GM19023 (cell line): Measurements from ENCODE around the gene OR2A25.

Experiments
- ATAC-seq: cut with Tn5 transposase; IDR thresholded peaks from one replicate; pipeline ENCODE4 v1.9.1; 2021; ENCODE audit warnings: mild to moderate bottlenecking, moderate library complexity; ENCODE audit not compliant: unreplicated experiment

OR2A25 gene

DNA sequence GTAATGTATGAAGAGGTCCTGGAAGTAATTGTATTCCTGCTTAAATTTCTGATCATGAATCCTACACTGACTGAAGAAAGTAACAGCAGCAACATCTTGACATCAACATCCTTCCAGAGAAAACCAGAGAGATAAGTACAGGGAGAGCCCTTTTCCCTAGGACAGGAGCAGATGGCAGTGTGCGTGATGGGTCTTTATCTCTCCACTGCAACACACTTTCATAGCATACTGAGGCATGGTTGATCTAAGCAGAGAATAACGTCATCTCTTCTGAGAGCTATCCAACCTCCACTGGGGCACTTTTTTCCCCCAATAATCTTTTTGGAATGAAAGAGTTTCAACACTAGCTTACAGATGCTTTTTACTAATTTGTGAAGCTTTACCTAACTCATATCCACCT, 342 bp downstream of the OR2A25 start:
- ATAC-seq, result no peak

DNA sequence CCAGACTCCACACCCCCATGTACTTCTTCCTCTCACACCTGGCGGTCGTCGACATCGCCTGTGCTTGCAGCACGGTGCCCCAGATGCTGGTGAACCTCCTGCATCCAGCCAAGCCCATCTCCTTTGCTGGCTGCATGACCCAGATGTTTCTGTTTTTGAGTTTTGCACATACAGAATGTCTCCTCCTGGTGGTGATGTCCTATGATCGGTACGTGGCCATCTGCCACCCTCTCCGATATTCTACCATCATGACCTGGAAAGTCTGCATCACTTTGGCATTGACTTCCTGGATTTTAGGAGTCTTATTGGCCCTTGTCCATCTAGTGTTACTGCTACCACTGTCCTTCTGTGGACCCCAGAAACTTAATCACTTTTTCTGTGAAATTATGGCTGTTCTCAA, 4.8 kb downstream of the OR2A25 start:
- ATAC-seq, result no peak

GRCh38 chr7:144085978-144086377, 16.4 kb downstream of the OR2A25 start, which contains the start of gene OR2A12:
Gene OR2A12, plus strand, starts transcription at chr7:144086278. Its CDS starts 8,830 bp downstream, at chr7:144095108.
- ATAC-seq, result no peak

DNA sequence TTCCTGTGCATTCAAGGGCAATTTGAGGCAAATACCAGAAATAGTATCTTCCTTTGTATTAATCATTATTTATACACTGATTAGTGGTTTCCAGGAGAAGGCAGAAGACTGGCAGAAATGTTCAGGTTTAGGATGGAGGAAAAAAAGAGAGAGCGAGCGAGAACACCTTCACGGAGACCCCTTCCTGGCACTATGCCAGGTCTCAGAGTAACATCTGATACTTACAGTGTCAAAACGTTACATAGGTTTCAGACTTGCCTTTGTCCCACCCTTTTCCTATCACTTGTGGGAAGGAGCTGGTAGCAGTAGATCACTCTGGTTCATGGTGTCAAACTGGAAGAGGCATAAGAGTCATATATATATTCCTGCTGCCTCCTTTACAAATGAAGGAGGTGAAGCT, 17.1 kb downstream of the OR2A25 start:
- ATAC-seq, result no peak

- no peak for ATAC-seq
Measured at GRCh38 chr7:144087230-144087629, 17.6 kb downstream of the OR2A25 start.

GRCh38 chr7:144090667-144091066, 21.1 kb downstream of the OR2A25 start:
- ATAC-seq, result no peak

DNA sequence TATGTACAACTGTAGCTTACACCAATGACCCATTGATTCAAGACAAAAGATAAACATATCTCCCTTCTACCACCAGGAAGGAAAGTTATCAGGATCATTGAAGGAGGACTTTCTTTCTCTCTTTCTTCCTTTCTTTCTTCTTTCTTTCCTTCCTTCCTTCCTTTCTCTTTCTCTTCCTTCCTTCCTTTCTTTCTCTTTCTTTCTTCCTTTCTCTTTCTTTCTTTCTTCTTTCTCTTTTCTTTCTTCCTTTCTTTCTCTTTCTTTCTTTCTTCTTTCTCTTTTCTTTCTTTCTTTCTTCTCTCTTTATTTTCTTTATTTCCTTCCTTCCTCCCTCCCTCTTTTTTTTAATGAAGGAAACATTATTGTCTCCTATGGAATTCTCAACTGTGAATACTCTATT, 29.2 kb downstream of the OR2A25 start:
- ATAC-seq, result no peak

GRCh38 chr7:144100607-144101006, 31.0 kb downstream of the OR2A25 start:
- no peak for ATAC-seq

DNA sequence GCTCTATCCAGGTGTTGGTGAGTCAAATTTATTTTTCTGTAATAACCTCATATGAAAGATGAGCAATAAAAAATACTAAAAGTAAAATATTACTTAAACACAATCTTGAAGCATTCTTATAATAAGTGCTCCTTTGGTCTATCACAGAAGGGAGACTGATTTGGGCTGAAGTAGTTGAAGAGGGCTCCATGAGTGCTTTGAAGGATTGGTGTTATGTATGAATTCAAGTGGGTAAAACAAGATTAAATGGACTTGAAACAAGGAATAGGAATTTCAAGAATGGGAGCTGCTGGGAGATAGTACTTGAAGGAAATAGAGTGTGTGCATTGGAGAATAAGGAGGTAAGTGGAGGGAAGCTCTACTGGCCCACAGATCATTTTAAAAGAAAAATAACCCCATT, 32.4 kb downstream of the OR2A25 start:
- no peak for ATAC-seq

GRCh38 chr7:144105211-144105610, 35.6 kb downstream of the OR2A25 start:
- ATAC-seq, result no peak

DNA sequence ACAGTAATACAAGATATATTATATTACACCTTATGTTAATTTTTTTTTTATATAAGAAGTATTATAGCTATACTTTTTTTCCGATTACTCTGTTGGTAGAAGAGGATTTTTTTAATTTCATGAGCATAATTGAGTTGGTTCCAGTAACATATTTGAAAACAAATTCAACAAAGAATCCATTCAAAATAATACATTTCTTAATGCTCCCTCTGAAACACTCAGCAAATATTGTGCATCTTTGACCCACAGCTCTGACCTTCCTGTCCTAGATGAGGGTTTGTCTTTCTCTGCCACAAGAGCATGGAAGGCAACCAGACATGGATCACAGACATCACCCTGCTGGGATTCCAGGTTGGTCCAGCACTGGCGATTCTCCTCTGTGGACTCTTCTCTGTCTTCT, 39.7 kb downstream of the OR2A25 start, which contains the start of gene OR2A2:
OR2A2 (plus strand) TSS at position 301 of the 400 bp plus-strand sequence; CDS start at position 301, 0 bp downstream.
- no peak for ATAC-seq

DNA sequence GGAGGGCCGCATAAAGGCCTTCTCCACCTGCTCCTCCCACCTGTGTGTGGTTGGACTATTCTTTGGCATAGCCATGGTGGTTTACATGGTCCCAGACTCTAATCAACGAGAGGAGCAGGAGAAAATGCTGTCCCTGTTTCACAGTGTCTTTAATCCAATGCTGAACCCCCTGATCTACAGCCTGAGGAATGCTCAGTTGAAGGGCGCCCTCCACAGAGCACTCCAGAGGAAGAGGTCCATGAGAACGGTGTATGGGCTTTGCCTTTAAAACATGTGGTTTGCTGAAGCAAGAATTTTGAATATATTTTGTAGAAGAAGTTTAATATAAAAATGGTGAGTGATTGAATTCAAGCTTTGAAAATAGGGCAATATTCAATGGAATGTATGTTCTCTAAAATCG, 40.7 kb downstream of the OR2A25 start:
- ATAC-seq, result no peak

DNA sequence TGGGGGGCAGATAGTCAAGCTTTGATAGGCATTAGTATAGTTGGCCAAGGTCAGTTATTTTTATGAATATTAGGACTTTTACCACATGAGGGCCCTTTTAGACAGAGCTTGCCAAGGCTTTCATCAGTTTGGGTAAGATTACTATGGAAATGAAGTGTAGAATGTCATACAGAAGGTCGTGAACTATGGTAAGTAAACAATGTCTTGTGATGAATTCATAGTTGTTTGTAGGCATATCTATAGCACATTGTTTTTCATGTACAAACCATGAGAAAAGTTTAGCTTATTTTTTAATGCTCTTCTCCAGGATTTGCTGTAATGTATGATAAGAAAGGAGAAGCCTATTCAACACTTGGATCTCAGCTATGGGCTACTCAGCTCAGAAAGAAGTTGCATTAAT, 44.0 kb downstream of the OR2A25 start:
- no peak for ATAC-seq

GRCh38 chr7:144118341-144118740, 48.7 kb downstream of the OR2A25 start:
- no peak for ATAC-seq

DNA sequence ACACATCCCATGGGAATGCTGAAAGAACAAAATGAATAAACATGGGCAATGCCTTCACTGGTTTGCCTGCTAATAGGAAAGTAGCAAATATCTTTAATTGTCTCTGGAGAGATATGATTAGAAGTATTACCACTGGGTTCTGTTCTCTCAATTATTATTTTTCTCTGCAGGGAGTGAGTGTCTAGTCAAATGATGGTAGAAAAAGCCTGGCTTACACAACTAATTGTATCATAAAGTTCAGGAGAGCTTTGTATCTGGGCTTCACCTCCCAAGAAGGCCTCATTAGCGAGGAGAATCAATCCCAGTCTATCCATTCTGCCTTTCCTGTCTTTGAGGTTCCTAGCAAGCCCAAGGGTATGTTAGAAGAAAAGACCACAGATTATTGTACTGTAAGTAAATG, 53.3 kb downstream of the OR2A25 start, which contains the start of gene OR2A14:
OR2A14 (plus strand) TSS at position 301 of the 400 bp plus-strand sequence. CDS start 5,937 bp downstream, outside the sequence.
- ATAC-seq, result no peak
